Measurements from ENCODE around the gene LYZL2.
"Not testable (repeated sequence)": the region's sequence is repeated elsewhere in the genome, so short reads cannot be mapped to it uniquely, and the experiment has no call there.

Gene LYZL2

GRCh38 chr10:30629653-30630052 is at the start of gene LYZL2:
Gene LYZL2, minus strand, starts transcription at chr10:30629753. Its CDS starts 2,838 bp downstream, at chr10:30626915.
- no peak for DNase-seq

DNA sequence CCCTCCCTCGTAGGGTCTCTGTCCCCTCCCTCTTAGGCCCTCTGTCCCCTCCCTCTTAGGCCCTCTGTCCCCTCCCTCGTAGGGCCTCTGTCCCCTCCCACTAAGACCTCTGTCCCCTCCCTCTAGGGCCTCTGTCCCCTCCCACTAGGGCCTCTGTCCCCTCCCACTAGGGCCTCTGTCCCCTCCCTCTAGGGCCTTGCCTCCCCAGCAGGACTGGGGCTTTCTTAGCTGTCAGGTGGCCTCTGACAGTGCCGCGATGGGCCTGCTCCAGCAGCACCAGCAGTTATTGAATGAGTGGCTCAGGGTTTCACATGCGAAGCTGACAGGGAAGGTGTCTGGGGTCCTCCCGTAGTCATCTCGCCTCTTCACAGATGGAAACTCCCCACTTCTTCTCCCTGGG is 48.1 kb upstream of the LYZL2 start:
- peak in 1 of 2 donors; percentile 40 for DNase-seq

- not testable (repeated sequence) for DNase-seq
Observed at GRCh38 chr10:30677146-30677545, 47.6 kb upstream of the LYZL2 start.

- DNase-seq: no peak
Observed at GRCh38 chr10:30675791-30676718, 46.5 kb upstream of the LYZL2 start.

- DNase-seq: no peak
Observed at GRCh38 chr10:30674796-30675195, 45.2 kb upstream of the LYZL2 start.

DNA sequence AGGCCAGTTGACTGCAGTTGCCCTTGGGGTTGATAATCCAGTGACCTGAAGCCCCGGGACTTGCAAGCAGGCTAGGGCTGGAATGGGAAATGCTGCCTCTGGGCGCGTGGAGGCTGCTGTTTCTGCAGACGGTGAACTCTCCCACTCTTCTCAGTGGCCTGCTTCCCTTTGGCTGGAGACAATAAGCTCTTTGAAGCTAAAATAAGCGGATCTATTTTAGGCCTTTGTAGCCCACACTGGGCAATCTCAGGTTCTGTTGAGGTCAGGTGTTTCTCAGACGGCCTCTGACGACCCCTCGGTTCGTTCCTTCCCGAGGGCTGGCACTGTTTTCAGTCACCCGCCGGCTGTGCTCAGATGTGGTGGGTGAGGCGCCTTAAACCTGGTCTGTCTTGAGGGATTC is 43.7 kb upstream of the LYZL2 start:
- not testable (repeated sequence) for DNase-seq

GRCh38 chr10:30672338-30672737 is 42.8 kb upstream of the LYZL2 start:
- not testable (repeated sequence) for DNase-seq

- DNase-seq: peak in 1 of 2 donors; percentile 41
Observed at GRCh38 chr10:30671026-30671616, 41.6 kb upstream of the LYZL2 start.

DNA sequence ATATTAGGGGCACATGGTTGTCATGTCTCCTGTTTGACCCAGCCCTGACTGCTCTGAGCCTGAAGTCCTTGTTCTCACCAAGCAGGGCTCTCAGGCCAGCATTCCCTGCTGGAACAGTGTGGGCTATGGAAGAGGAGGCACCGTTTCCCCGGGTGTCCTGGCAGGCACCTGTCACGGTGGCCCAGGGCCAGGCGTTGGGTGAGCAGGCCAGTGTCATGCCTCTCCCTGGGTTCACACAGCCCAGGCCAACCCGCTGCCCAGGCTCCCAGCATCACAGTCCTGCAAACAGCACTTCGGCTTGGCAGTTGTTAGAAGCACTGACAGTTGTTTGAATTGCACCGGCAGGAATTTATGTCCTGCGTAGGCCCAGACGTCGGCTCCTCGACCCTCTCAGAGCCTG is 38.4 kb upstream of the LYZL2 start:
- not testable (repeated sequence) for DNase-seq

DNA sequence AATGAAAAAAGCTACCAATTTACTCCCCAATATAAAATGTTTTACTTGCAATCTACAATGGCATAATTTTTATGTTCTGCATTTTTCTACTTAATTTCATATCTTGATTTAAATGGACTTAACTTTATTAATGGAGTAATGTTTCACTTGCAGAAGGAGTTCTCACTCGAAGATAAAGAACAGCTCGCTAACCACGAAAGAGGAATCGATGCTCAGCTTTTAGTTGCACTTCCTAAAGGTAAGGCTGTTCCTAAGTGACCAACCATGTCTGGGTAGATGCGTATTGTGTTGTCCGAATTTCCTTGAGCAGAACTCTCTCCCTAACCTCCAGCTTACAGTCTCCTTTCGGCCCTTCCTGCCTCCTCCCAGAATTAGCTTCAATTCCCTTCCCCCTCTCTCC is 33.9 kb upstream of the LYZL2 start:
- not testable (repeated sequence) for DNase-seq

DNA sequence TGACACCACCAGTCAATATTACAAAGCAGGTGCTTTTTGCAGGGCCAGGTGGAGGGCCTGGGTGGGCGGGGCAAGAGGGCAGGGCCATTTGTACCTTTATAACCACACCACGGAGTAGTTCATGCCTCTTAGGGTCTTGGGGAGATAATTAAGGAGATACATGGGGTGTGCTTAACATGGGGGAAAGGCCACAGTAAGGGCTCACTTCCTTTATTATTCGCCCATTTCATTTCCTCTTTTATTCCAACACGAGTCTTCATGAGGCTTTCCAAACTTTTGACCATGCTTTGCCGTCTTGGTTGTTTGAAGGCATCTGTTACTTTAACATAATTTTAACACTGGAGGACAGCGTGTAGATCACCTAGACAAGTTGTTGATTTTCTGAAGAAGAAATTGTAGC is 33.3 kb upstream of the LYZL2 start:
- no peak for DNase-seq

- not testable (repeated sequence) for DNase-seq
Observed at GRCh38 chr10:30660314-30660713, 30.8 kb upstream of the LYZL2 start.

GRCh38 chr10:30656233-30656632 is 26.7 kb upstream of the LYZL2 start:
- DNase-seq: no peak

DNA sequence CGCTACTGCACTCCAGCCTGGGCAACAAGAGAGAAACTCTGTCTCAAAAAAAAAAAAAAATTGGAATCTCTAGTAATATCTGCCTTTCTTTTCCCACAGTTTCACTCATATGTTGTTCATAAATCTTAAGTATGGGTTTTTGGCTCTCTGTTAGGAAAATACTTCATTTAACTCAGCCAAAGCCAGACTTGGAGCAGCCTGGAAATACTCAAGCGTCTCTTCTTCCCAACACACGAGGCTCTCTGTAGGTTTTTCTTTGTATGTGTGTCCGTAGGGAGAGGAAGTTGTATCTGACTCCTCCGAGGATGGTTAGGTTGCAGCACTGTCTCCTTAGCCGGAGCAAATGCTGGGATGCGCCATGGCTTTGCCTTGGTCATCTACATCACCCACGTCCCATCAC is 25.4 kb upstream of the LYZL2 start:
- not testable (repeated sequence) for DNase-seq

GRCh38 chr10:30651470-30652397 is 22.2 kb upstream of the LYZL2 start:
- DNase-seq: not testable (repeated sequence)

DNA sequence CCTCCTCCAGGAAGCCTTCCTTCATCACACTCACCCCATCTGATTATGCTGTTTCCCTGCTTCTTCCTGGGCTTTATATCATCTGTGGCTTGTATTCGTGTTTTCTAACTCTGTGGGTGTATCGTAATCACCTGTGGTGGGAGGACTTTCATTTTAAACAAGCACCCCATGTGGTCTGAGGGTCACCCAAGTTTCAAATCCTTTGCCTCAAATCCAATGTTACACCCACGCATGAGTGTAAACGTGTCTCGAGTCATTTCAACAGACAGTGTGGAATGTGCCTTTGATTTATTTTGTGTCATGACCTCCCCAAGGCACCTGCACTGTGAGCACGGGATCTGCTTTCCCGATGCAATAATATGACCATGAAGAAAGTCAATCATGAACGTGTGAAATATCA is 17.5 kb upstream of the LYZL2 start:
- no peak for DNase-seq

- DNase-seq: peak in 1 of 2 donors; percentile 15
Observed at GRCh38 chr10:30645340-30645827, 15.8 kb upstream of the LYZL2 start.

- not testable (repeated sequence) for DNase-seq
Observed at GRCh38 chr10:30644408-30644861, 14.9 kb upstream of the LYZL2 start.

- DNase-seq: not testable (repeated sequence)
Observed at GRCh38 chr10:30643557-30644199, 14.1 kb upstream of the LYZL2 start.

- not testable (repeated sequence) for DNase-seq
Observed at GRCh38 chr10:30642856-30643255, 13.3 kb upstream of the LYZL2 start.

- no peak for DNase-seq
Observed at GRCh38 chr10:30639946-30640786, 10.6 kb upstream of the LYZL2 start.

Measured in stimulated activated CD4-positive, alpha-beta T cell treated with anti-CD3 and anti-CD28 coated beads, Interleukin-2, amount 100 ng/mL, for 24 hours (primary cell).